IPS-18c (cell line): ENCODE measurements around the gene PROK1.

Experiments used
- H3K4me3 ChIP-seq: 2 replicates; pipeline ENCODE4 v1.7.0; 2013; ENCODE audit warnings: low read depth, mild to moderate bottlenecking, low read length, moderate library complexity; ENCODE audit not compliant: insufficient read depth
- H3K9me3 ChIP-seq: one replicate; pipeline ENCODE4 v1.6.1; 2013; ENCODE audit warnings: mild to moderate bottlenecking, low read length, moderate library complexity; ENCODE audit not compliant: control insufficient read depth, insufficient read depth

The PROK1 gene

DNA sequence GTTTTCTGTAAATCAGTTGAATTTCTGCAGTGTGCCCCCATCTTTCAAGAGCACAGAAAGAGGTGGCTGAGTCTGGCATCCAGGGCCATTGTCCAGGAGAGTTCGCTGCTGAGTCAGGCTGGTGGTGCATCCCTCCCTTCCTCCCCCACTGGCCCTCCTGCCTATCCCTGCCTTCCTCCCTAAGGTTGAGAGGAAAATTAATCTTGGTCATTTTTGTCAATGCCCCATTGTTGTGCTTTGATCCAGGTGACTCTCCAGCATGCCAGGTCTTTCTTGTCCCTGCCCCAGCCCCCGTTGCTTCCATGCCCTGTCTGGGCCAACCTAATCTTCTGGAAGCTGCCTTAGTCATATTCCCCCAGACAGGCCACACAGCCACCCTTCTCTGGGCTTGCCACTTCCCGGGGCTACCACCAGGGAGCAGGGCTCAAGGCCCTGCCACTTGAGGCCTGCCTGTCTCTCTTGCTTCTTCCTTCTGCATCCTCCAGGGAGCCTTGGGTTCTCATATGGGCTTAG, 26.6 kb downstream of the PROK1 start:
- no peak overlapping the region for H3K4me3 ChIP-seq
- H3K9me3 ChIP-seq = no peaks in the 10 kb centered on the region

GRCh38 chr1:110477967-110478640, 27.2 kb downstream of the PROK1 start:
- Histone ChIP-seq H3K4me3 (no peak overlapping the region), H3K9me3 (no peaks in the 10 kb centered on the region)

- no peak overlapping the region for H3K4me3 ChIP-seq
- H3K9me3 ChIP-seq = no peaks in the 10 kb centered on the region
Measured at GRCh38 chr1:110478886-110479285, 27.9 kb downstream of the PROK1 start.

DNA sequence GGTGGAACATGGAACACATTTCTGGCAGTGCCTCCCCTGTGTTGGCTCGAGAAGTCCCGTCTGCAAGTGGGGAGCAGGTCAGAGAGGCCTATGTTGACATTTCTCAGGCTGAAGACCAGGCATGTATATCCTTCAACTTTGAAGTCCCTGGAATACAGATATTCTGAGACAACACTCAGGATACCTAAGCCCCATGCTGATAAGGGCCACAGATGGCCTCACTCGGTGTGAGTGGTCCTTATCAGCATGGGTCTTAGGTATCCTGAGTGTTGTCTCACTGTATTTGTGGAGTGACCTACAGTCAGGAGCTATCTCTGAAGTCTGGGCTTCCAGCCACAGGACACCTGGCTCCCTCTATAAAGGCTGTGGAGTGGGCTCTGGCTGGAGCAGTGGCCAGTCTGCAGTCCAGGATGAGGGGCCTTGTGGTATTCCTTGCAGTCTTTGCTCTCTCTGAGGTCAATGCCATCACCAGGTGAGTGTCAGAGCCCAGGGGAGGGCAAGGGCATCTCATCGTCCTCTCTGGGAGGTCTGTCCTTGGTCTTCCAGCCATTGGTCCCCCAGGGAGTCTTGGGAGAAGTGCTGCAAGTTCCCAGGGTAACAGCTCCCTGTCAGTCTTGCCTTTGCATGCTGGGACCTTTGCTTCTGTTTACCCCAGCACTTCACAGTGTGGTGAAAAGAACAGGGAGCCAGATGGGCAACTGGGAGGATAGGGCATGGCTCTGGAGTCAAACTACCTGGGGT, 29.6 kb downstream of the PROK1 start:
- Histone ChIP-seq H3K4me3 (no peak overlapping the region), H3K9me3 (no peaks in the 10 kb centered on the region)

GRCh38 chr1:110481968-110482623, 31.1 kb downstream of the PROK1 start:
- Histone ChIP-seq H3K4me3 (no peak overlapping the region), H3K9me3 (no peaks in the 10 kb centered on the region)

- Histone ChIP-seq H3K4me3 (no peak overlapping the region), H3K9me3 (no peaks in the 10 kb centered on the region)
Measured at GRCh38 chr1:110482662-110483307, 31.8 kb downstream of the PROK1 start.

DNA sequence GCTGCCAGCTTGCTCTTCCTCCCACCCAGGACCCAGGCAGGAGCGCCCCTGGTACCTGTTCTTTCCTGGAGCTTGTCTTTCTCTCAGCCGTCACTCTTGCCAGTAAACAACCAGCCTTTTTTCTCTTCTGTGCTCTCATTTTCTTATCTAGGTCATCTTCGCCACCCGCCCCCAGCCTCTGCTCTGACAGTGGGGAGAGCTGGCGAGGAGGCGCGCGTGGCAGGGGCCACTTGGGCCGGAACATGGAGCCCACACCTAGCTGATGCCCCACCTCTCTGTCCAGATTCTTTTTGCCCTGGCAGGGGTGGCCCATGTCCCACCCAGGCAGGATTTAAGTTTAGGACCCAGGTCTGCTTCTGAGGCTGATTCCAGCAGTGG, 32.3 kb downstream of the PROK1 start:
- H3K9me3 ChIP-seq = no peaks in the 10 kb centered on the region

DNA sequence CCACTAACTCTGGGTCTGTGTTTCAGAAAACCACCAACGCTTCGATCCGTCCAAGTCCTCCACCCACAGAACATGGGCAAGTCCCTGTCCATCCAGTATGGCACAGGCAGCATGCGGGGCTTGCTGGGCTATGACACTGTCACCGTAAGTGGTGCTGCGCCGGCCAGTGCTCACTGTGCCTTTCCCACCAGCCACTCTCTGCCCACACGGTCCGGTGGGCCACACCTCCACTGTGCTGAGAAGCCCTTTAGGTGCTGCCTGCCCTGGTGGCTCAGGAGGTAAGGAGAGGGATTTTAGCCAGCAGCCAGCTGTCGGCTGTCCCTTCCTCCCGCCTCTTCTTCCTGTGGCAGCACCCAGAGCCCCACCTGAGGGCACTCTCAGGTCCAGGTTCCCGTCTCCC, 33.9 kb downstream of the PROK1 start:
- Histone ChIP-seq H3K4me3 (no peak overlapping the region), H3K9me3 (no peaks in the 10 kb centered on the region)

More for the DNA sequence above, 32.3 kb downstream of the PROK1 start:
- no peak overlapping the region for H3K4me3 ChIP-seq

DNA sequence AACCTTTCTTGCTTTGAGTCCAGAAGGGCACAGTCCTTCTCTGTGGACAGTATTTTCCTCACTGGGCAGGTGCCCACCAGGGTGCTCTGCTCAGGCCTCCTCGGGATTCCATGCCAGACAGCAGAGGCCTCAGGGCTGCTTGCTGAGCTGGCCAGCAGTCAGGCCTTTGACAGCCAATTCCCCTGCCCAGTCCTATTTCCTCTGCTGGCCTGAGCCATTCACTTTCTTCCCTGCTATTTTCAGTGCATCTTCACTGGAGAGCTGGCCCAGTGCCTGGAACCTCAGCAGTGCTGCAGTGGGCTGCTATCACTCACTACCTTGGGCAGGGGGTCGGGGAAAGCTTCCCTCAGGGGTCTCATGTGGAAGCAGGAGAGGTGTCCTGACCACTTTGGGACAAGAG, 34.8 kb downstream of the PROK1 start:
- no peaks in the 10 kb centered on the region for H3K9me3 ChIP-seq

GRCh38 chr1:110487726-110488125, 36.8 kb downstream of the PROK1 start:
- no peak overlapping the region for H3K4me3 ChIP-seq
- no peaks in the 10 kb centered on the region for H3K9me3 ChIP-seq

More for the DNA sequence above, 34.8 kb downstream of the PROK1 start:
- H3K4me3 ChIP-seq = no peak overlapping the region

DNA sequence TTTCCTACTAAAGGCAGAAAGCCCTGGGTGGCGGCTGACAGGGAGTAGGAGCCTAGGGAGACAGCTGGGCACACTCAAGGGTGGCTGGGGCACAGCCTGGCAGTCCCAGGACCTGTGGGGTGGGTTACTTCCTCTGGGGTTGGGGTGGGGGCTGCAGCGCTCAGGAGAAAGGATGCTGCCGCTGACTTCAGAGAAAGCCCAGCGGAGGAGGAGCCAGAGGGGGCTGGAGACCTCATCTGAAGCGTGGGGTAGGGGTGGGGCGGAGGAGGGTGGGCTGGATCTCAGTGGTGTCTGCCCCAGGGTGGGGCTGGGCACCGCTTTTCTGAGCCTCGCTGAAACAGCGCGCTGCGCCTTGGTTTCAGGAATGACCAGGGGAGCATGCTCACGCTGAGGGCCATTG, 37.2 kb downstream of the PROK1 start:
- Histone ChIP-seq H3K4me3 (no peak overlapping the region), H3K9me3 (no peaks in the 10 kb centered on the region)

DNA sequence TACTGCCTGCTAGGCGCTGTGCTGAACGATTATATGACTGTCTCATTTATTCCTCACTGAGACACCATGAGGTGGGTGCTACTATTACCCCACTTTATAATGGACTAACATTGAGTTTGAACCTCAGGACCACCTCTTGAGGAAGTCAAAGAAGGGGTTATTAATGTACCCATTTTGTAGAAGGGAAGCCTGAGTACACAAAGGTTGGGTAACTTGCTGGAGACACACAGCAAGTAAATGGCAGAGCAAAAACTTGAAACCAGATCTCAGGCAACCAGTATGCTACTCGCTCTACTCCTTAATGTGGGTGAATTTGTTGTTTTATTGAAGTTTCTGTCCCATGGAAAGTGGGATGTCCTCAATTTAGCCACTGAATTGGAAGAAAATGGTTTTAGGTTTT, 37.9 kb downstream of the PROK1 start:
- Histone ChIP-seq H3K9me3 (no peaks in the 10 kb centered on the region), H3K4me3 (no peak overlapping the region)

- no peaks in the 10 kb centered on the region for H3K9me3 ChIP-seq
- no peak overlapping the region for H3K4me3 ChIP-seq
Measured at GRCh38 chr1:110489406-110489805, 38.5 kb downstream of the PROK1 start.

DNA sequence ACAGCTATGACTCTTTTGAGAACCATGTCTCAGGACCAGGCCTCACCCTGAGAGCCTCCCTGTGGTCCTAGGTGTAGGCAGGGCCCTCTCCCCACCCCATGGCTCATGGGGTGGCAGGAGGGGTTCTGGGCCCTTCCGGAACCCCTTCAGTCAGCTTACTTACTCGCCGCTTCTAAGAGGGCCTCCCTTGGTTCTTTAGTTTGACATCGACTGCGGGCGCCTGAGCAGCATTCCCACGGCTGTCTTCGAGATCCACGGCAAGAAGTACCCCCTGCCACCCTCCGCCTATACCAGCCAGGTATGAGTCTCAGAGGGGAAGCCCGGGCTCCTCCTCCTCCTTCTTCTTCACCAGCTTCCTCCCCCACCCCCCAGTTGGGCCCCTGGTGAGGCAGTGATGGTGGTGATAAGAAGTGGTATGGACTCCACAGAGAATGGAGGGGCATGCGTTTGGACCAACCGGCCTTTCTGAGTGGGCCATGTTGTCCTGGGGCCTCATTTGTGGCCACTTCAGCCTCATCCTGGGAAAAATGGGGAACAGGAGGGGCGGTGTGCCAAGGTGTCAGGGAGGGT, 39.1 kb downstream of the PROK1 start:
- Histone ChIP-seq H3K9me3 (no peaks in the 10 kb centered on the region), H3K4me3 (no peak overlapping the region)

GRCh38 chr1:110490791-110491451, 40.0 kb downstream of the PROK1 start:
- Histone ChIP-seq H3K4me3 (no peak overlapping the region), H3K9me3 (no peaks in the 10 kb centered on the region)

DNA sequence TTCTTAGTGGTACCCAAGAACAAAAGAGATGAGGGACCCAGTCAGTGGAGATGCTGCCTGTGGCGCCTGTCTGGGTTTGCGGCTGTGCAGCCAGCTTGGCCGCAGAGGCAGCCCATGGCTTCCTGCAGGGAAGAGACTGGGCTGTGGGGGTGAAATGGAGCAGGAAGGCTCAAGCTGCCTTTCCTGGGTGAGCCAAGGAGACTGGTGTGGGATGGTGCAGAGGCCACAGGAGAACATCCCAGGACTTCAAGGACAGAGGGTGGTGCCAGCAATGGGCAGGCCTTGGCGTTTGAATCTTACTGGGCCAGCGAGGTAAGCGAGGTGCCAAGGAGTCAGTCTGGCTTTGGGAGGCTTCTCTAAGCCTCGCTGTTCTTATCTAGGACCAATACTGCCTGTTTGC, 41.6 kb downstream of the PROK1 start:
- Histone ChIP-seq H3K4me3 (no peak overlapping the region), H3K9me3 (no peaks in the 10 kb centered on the region)
